CD4-positive, alpha-beta T cell treated with Interleukin-6 for 4 hours (primary cell): ENCODE data around the gene CPEB1.
"Not testable (repeated sequence)": the region's sequence is repeated elsewhere in the genome, so short reads cannot be mapped to it uniquely, and the experiment has no call there.

ENCODE experiments used
- DNase-seq: peaks from one replicate; pipeline ENCODE4 v3.0.0-alpha.2; 2020; ENCODE audit warnings: mixed read lengths

The CPEB1 gene

DNA sequence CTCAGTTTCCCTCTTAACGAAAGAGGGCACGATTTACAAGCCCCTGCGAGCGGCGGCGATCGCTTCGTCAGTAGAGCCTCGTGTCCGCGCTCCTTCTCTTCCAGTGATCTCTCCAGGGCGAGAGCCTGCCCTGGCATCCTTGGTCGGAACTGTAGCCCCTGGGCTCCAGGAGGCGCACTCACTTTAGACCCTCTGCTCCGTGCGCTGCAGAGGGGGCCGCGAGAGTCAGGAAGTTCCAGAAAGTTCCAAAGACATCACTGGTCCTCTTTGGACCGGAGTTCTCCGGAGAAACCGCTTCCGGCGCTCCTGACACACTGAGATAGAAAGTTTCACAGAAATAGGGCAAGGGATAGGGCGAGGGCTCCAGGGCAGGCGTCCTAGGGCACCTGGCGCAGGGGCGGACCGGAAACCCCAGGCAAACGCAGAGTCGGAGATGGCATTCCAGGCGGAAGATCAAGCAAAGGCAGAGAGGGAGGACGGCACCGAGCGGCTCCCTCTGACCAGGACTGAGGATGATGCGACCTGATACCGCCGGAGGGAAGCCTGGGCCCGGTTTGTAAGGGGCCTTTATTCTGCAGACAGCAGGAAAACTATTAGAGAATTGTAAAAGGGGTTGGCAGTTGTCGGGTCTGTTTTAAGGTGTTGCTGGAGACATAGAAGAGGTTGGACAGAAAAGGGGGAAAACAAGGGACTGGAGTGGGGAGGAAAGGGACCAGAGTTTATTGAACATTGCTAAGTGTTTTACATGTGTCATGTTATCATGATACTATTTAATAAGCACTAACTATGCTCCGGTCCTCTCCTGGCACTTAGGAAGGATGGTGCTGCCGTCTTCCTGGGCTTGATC is 1.3 kb upstream of the CPEB1 start:
- DNase-seq, result no peak

DNA sequence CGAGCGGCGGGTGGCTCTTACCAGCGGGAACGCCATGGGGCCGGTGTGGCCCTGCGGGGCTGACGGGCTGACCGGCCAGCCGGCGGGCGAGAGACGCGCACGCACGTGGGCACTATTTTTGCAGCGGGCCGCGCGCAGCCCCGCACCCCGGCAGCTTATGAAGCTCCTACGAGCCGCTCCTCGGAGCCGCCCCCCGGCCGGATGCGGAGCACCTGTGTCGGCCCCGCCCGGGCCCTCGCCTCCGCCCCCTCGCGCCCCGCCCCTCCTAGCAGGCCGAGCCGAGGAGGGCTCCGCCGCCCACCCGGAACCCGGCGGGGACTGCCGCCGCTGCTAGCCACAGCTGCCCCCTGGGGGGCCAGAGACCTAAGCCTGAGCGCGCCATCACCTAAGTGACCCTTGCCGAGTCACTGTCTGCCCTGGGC is 683 bp upstream of the CPEB1 start:
- DNase-seq, result peak; percentile 61

GRCh38 chr15:82646250-82647044 is 716 bp downstream of the CPEB1 start:
- peak; percentile 5 for DNase-seq

- DNase-seq, result not testable (repeated sequence)
These were observed 2.0 kb downstream of the CPEB1 start for GRCh38 chr15:82644967-82645852.

DNA sequence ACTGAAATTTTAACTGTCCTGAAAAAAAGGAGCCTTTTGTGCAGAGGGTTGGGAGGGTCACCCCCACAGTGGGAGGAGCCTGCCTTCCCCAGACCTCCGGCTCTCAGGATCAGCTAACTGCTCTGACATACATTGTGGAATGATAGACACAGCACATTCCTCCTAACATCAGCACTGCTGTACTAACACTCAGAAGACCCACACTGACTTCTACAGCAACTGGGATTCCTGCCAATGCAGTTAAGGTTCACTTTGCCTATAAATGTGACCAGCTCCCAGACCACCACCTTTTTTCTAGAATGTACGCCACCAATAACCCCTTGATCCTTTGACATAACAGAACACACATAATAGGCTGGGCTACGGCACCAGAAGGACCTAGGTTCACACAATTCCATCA is 3.2 kb downstream of the CPEB1 start:
- DNase-seq, result no peak

GRCh38 chr15:82642656-82643055 is 4.5 kb downstream of the CPEB1 start:
- no peak for DNase-seq

DNA sequence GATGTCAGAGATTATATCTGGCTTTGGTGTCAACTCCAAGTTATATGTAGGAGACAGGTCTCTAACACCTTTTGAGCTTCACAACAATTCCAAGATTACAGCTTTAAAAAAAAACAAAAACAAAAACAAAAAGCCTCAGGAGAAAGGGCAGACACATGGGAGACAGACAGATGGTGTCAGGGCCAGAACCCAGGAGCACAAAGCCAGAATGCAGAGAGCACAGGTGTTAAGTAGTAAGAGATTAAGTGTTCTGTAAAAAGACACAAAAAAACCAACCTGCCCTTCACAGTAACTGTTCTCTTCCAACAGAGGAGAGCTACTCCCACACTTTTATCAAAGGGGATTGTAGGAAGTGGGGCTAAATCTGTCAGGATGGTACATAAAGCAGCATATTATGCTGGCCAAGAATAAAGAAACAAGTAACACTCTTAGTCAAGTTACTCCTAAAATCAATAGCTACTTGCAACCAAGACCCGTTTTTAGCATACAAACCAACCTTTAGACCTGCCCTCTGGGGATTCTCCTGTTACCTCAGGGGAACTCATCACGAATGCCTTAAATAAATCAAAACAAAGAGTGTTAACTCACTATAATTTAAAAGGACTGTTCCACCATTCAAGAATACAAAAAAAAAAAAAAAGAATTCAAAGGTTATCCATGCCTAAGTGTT is 5.9 kb downstream of the CPEB1 start:
- no peak for DNase-seq

- DNase-seq, result no peak
These were observed 6.5 kb downstream of the CPEB1 start for GRCh38 chr15:82640672-82641071.

DNA sequence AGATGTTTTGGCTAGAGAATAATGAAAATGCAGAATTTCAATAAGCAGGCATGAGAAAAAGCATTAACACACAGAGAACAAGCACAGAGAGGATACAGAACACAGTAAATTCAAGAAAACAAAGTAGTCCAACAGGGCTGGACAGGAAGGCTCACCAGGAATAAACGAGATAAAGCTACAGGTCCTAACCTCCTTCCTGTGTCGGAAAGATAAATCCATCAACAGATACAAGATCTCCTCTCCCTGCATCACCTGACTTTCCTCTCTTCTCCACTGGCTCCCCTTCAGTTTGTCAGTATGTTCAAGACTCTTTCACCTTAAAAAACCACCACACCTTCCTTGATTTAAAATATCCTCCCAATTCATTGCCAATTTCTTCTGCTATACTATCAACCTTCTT is 11.4 kb downstream of the CPEB1 start:
- DNase-seq, result no peak

DNA sequence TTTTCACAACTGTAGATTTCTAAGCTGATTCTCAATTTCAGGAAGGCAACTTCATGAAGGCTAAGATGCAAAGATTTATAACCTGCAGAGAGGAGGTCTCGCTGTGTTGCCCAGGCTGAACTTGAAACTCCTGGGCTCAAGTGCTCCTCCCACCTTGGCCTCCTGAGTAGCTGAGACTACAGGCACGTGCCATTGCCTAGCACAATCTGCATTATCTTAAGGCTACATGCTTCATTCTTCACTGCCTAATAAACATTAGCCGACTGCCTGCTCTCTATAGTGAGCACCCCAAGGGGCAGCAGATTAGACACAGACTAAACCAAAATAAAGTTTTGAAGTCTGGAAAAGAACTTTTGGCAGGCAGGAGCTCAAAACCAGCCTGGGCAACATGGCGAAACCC is 17.1 kb downstream of the CPEB1 start:
- no peak for DNase-seq

DNA sequence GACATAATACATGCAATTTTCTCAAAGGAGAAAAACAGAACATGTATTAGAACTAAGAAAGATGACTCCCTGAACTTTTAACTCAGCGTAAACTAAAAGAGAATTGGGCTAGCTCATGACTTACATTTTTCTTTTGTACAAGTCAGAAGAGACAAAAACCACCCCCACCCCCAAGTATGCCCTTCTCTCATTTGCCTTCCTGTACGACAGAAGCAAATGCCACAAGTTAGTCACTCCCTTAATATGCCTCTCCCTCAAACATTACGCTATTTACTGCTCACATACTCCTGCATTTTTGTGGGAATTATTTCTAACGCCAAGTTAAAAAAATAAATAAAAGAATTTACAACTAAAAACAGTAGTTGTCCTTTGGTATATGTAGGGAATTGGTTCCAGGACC is 22.0 kb downstream of the CPEB1 start:
- DNase-seq, result no peak

DNA sequence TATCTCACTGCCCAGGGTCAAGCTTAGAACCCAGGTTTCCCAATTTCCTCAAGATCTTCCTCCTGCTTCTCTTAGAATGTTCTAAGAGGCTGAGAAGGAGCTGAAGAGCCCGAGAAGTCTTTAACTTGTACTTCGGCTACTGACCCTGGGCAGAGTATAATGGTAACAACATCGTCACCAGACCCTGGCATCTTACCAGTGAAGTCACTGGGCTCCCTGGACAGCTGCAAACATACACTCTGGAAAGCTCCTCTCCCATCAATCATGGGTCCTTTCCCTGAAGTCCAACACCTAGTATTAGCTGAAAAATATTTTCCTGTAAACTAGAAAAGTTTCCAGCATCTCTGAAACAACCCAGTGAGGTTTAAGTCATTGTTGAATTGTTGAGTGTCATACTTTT is 22.7 kb downstream of the CPEB1 start:
- DNase-seq, result no peak

- no peak for DNase-seq
These were observed 23.2 kb downstream of the CPEB1 start for GRCh38 chr15:82624008-82624407.

DNA sequence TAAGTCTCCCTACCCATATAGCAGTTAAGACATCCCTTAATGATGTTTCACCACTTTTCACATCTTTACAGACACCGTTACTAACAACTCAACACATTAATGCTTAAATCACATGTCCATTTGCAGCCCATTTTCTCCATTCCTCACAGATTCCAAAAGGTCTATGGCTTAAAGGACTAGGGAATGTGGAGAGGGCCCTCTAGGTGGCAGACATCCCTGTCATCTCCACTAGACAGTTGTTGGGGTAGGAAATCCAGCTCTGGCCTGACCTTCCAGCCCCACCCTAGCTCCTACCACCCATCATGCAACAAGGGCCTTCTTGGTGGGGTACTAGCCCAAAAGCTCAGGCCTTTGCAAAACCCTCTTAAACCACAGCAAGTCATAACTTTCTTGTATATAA is 25.2 kb downstream of the CPEB1 start:
- no peak for DNase-seq

DNA sequence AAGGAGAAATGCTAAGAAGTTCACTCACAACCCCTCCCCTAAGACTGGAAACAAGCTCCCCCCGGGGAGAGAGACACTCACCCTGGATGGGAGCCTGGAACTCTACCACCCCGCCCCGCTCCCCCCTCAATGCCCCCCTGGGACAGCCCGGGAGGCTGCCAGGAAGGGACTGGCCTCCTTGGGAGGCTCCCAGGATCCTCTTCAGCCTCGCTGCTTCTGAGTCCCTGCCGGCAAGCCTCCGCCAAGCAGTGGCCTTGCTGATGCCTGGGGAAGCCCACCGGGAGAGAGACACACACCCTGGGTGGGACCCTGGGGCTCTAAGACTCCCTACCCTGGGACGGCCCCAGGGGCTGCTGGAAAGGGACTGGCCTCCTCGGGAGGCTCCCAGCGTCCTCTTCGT is 33.4 kb downstream of the CPEB1 start:
- DNase-seq, result no peak

DNA sequence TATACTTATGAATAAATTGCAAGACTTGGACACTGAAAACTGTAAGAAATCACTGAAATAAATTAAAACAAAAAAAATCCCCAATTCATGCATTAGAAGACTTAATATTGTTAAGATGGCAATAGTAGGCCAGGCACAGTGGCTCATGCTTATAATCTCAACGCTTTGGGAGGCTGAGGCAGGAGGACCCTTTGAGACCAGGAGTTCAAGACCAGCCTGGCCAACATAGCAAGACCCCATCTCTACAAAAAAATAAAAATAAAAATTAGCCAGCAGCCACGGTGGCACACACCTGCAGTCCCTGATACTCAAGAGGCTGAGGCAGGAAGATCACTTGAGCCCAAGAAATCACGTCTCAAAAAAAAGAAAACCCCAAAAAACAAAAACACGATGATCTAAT is 35.8 kb downstream of the CPEB1 start:
- no peak for DNase-seq

- no peak for DNase-seq
These were observed 45.0 kb downstream of the CPEB1 start for GRCh38 chr15:82602195-82602594.

DNA sequence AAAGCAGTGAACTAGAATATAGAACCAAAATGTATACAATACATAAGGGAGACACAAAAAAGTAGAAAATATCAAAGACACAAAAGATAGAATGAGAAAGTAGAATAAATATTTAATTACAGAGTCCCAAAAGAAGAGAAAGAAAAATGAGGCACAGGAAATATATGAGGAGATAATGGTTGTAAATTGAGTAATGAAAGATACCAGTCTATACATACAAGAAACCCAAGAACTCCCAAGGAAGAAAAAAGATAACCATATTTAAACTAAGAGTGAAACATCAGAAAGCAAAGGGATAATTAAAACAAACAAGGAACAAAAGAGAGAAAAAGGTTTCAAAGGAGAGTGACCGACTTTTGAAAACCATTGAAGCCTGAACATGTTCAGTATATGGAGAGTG is 47.3 kb downstream of the CPEB1 start:
- DNase-seq, result no peak

DNA sequence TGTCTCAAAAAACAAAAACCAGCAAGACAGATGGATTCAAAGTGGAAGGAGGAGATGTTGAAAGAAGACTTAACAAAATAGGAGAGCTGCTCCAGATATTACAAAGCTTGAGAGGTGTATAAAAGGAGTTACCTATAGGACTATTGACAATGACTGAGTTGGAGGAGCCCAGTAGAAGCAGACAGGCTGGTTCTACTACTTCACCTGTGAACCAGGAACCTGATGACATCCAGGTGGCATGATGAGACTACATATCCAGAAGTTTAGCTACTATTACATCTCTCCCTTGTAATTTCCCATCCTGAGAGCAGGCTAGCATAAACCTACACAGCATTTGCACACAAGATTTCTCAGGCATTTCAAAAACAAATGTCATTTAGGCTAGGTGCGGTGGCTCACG is 49.3 kb downstream of the CPEB1 start:
- no peak for DNase-seq

GRCh38 chr15:82595766-82596165 is 51.4 kb downstream of the CPEB1 start:
- no peak for DNase-seq

GRCh38 chr15:82595203-82595602 is 52.0 kb downstream of the CPEB1 start:
- no peak for DNase-seq

- no peak for DNase-seq
These were observed 59.4 kb downstream of the CPEB1 start for GRCh38 chr15:82587805-82588204.

GRCh38 chr15:82585072-82585471 is 62.1 kb downstream of the CPEB1 start:
- no peak for DNase-seq
